Measurements from ENCODE around the gene NDC1.

The NDC1 gene

GRCh38 chr1:53804181-53804580 is 33.9 kb downstream of the NDC1 start:
- H3K4me3 ChIP-seq (ENCODE audit: low read length): no peak overlapping the region
- no peak for DNase-seq (ENCODE audit: low read depth, low spot score)
- peaks cover 2% of the 10 kb centered on the region; the same call in 1 of the 2 replicates for H3K36me3 ChIP-seq (ENCODE audit: control insufficient read depth, insufficient read depth, low read length)
- no CpG with 5 or more reads among the region's 7 CpGs for WGBS (ENCODE audit: insufficient coverage, insufficient read length)
- H3K4me1 ChIP-seq (ENCODE audit: control insufficient read depth, insufficient read depth, low read length): no peaks in the 10 kb centered on the region
- H3K27ac ChIP-seq (ENCODE audit: low read length): no peak overlapping the region
- no peaks in the 10 kb centered on the region for H3K9me3 ChIP-seq (ENCODE audit: control insufficient read depth, insufficient read depth, low read length)
- H3K27me3 ChIP-seq (ENCODE audit: control insufficient read depth, insufficient read depth, low read length): no peaks in the 10 kb centered on the region

- Histone ChIP-seq H3K27ac (ENCODE audit: low read length) (no peak overlapping the region), H3K4me1 (ENCODE audit: control insufficient read depth, insufficient read depth, low read length) (no peaks in the 10 kb centered on the region), H3K36me3 (ENCODE audit: control insufficient read depth, insufficient read depth, low read length) (peaks cover 4% of the 10 kb centered on the region; the same call in 1 of the 2 replicates), H3K9me3 (ENCODE audit: control insufficient read depth, insufficient read depth, low read length) (no peaks in the 10 kb centered on the region), H3K27me3 (ENCODE audit: control insufficient read depth, insufficient read depth, low read length) (no peaks in the 10 kb centered on the region), H3K4me3 (ENCODE audit: low read length) (no peak overlapping the region)
- no peak for DNase-seq (ENCODE audit: low read depth, low spot score)
- WGBS (ENCODE audit: insufficient coverage, insufficient read length): no CpG with 5 or more reads among the region's 1 CpG
Observed at GRCh38 chr1:53800621-53801020, 37.5 kb downstream of the NDC1 start.

GRCh38 chr1:53799141-53799540 is 39.0 kb downstream of the NDC1 start:
- Histone ChIP-seq H3K36me3 (ENCODE audit: control insufficient read depth, insufficient read depth, low read length) (peaks cover 8% of the 10 kb centered on the region; the same call in 1 of the 2 replicates), H3K9me3 (ENCODE audit: control insufficient read depth, insufficient read depth, low read length) (no peaks in the 10 kb centered on the region), H3K27me3 (ENCODE audit: control insufficient read depth, insufficient read depth, low read length) (no peaks in the 10 kb centered on the region), H3K27ac (ENCODE audit: low read length) (no peak overlapping the region), H3K4me1 (ENCODE audit: control insufficient read depth, insufficient read depth, low read length) (no peaks in the 10 kb centered on the region), H3K4me3 (ENCODE audit: low read length) (no peak overlapping the region)
- no CpG with 5 or more reads among the region's 1 CpG for WGBS (ENCODE audit: insufficient coverage, insufficient read length)
- no peak for DNase-seq (ENCODE audit: low read depth, low spot score)

DNA sequence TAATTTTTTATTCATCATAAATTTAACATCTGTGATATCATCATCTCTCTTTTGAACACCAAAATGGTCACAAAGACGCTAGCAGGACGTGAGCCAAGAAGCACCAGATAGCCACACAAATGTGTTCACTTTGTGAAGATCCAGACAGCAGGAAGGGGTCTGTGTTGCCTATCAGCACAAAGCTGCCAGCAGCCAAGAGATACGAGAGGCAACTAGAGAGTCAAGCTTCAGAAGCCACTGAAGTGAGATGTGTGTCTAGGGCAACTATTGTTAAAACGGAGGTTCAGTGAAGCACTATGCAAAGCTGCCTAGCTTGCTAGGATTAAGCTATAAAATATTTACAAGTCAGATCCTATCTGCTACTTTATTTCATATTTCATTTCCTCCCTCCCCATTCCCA is 45.3 kb downstream of the NDC1 start:
- Histone ChIP-seq H3K9me3 (ENCODE audit: control insufficient read depth, insufficient read depth, low read length) (no peaks in the 10 kb centered on the region), H3K36me3 (ENCODE audit: control insufficient read depth, insufficient read depth, low read length) (peaks cover 6% of the 10 kb centered on the region; the same call in 1 of the 2 replicates)
- whole genome bisulfite sequencing (ENCODE audit: insufficient coverage, insufficient read length): no CpG with 5 or more reads among the region's 4 CpGs

GRCh38 chr1:53787655-53788054 is 50.4 kb downstream of the NDC1 start:
- no peaks in the 10 kb centered on the region for H3K27me3 ChIP-seq (ENCODE audit: control insufficient read depth, insufficient read depth, low read length)
- DNase-seq (ENCODE audit: low read depth, low spot score): no peak
- no peak overlapping the region for H3K27ac ChIP-seq (ENCODE audit: low read length)
- H3K9me3 ChIP-seq (ENCODE audit: control insufficient read depth, insufficient read depth, low read length): no peaks in the 10 kb centered on the region
- 100% methylated on average over 1 of the region's 3 CpGs for WGBS (ENCODE audit: insufficient coverage, insufficient read length)
- H3K36me3 ChIP-seq (ENCODE audit: control insufficient read depth, insufficient read depth, low read length): peaks cover 6% of the 10 kb centered on the region; the same call in 1 of the 2 replicates
- no peak overlapping the region for H3K4me3 ChIP-seq (ENCODE audit: low read length)
- H3K4me1 ChIP-seq (ENCODE audit: control insufficient read depth, insufficient read depth, low read length): no peaks in the 10 kb centered on the region

More for the DNA sequence above, 45.3 kb downstream of the NDC1 start:
- Histone ChIP-seq H3K4me3 (ENCODE audit: low read length) (no peak overlapping the region), H3K27me3 (ENCODE audit: control insufficient read depth, insufficient read depth, low read length) (no peaks in the 10 kb centered on the region), H3K4me1 (ENCODE audit: control insufficient read depth, insufficient read depth, low read length) (no peaks in the 10 kb centered on the region), H3K27ac (ENCODE audit: low read length) (no peak overlapping the region)
- DNase-seq (ENCODE audit: low read depth, low spot score): no peak

DNA sequence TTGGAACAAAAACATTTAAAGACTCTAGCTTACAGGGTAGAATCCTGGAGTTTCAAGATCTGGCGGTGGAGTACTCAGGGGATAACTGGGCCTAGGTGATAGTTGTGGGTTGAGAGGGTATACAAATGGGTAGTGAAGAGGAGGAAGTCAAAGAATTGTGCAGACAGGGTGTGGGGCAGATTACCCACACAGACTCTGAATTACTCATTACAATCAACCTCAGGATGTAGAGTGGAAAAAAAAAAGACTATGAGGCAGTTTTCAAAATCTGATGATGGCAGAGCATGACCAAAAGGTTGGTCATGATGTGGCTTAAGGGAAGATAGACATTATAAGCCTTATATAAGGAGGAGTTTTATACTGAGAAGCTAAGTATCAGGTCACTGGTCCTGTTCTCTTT is 55.0 kb downstream of the NDC1 start:
- H3K4me1 ChIP-seq (ENCODE audit: control insufficient read depth, insufficient read depth, low read length): no peaks in the 10 kb centered on the region
- WGBS (ENCODE audit: insufficient coverage, insufficient read length): no CpG with 5 or more reads among the region's 1 CpG
- DNase-seq (ENCODE audit: low read depth, low spot score): no peak
- H3K36me3 ChIP-seq (ENCODE audit: control insufficient read depth, insufficient read depth, low read length): peaks cover 9% of the 10 kb centered on the region; the same call in 1 of the 2 replicates
- H3K4me3 ChIP-seq (ENCODE audit: low read length): no peak overlapping the region
- H3K27ac ChIP-seq (ENCODE audit: low read length): no peak overlapping the region
- no peaks in the 10 kb centered on the region for H3K27me3 ChIP-seq (ENCODE audit: control insufficient read depth, insufficient read depth, low read length)
- H3K9me3 ChIP-seq (ENCODE audit: control insufficient read depth, insufficient read depth, low read length): no peaks in the 10 kb centered on the region

- no peaks in the 10 kb centered on the region for H3K9me3 ChIP-seq (ENCODE audit: control insufficient read depth, insufficient read depth, low read length)
- no peak overlapping the region for H3K27ac ChIP-seq (ENCODE audit: low read length)
- no peak for DNase-seq (ENCODE audit: low read depth, low spot score)
- H3K4me3 ChIP-seq (ENCODE audit: low read length): no peak overlapping the region
- H3K4me1 ChIP-seq (ENCODE audit: control insufficient read depth, insufficient read depth, low read length): no peaks in the 10 kb centered on the region
- WGBS (ENCODE audit: insufficient coverage, insufficient read length): no CpG with 5 or more reads among the region's 3 CpGs
- peaks cover 4% of the 10 kb centered on the region; the same call in 1 of the 2 replicates for H3K36me3 ChIP-seq (ENCODE audit: control insufficient read depth, insufficient read depth, low read length)
- no peaks in the 10 kb centered on the region for H3K27me3 ChIP-seq (ENCODE audit: control insufficient read depth, insufficient read depth, low read length)
Observed at GRCh38 chr1:53781654-53782053, 56.4 kb downstream of the NDC1 start.

DNA sequence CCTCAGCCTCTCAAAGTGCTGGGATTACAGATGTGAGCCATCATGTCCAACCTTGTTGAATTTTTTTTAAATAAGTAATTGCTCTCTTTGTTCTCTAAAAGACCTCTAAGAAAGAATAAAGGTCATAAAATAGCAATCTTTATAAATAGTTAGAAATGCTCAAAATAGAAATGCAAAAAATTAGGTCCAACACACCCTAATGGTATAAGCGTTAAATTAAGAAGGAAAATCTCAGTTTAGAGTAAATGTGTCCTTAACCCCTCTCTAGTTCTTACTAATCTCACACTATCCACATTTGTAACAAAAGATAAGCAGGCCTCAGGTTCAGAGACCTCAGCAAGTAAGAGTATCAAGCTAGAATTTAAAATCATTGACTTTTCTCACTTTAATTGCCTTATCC is 60.8 kb downstream of the NDC1 start:
- Histone ChIP-seq H3K9me3 (ENCODE audit: control insufficient read depth, insufficient read depth, low read length) (no peaks in the 10 kb centered on the region), H3K27me3 (ENCODE audit: control insufficient read depth, insufficient read depth, low read length) (no peaks in the 10 kb centered on the region), H3K4me1 (ENCODE audit: control insufficient read depth, insufficient read depth, low read length) (no peaks in the 10 kb centered on the region), H3K27ac (ENCODE audit: low read length) (no peak overlapping the region), H3K4me3 (ENCODE audit: low read length) (no peak overlapping the region), H3K36me3 (ENCODE audit: control insufficient read depth, insufficient read depth, low read length) (peaks cover 4% of the 10 kb centered on the region; the same call in 1 of the 2 replicates)
- DNase-seq (ENCODE audit: low read depth, low spot score): no peak
- WGBS (ENCODE audit: insufficient coverage, insufficient read length): no CpG with 5 or more reads among the region's 1 CpG

GRCh38 chr1:53771648-53772047 is 66.4 kb downstream of the NDC1 start:
- Histone ChIP-seq H3K9me3 (ENCODE audit: control insufficient read depth, insufficient read depth, low read length) (no peaks in the 10 kb centered on the region), H3K4me1 (ENCODE audit: control insufficient read depth, insufficient read depth, low read length) (no peaks in the 10 kb centered on the region), H3K27ac (ENCODE audit: low read length) (no peak overlapping the region), H3K4me3 (ENCODE audit: low read length) (no peak overlapping the region), H3K27me3 (ENCODE audit: control insufficient read depth, insufficient read depth, low read length) (no peaks in the 10 kb centered on the region), H3K36me3 (ENCODE audit: control insufficient read depth, insufficient read depth, low read length) (peaks cover 8% of the 10 kb centered on the region; the same call in 1 of the 2 replicates)
- DNase-seq (ENCODE audit: low read depth, low spot score): no peak
- no CpG with 5 or more reads among the region's 2 CpGs for WGBS (ENCODE audit: insufficient coverage, insufficient read length)

- no peak for DNase-seq (ENCODE audit: low read depth, low spot score)
Observed at GRCh38 chr1:53769780-53770179, 68.3 kb downstream of the NDC1 start.

DNA sequence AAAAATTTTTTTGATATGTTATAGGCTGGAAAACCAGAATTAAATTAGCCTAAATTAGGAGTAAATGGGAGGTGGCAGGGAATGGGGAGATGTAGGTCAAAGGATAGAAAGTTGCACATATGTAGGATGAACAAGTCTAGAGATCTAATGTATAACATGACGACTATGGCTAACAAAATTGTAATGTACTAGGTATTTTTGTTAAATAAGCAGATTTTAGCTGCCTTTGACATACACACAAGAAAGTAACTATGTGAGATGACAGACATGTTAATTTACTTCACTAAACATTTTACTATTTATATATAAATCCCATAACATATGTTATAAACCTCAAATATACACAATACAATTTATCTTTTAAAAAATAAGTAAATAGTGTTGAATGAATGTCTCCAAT is 68.9 kb downstream of the NDC1 start:
- no CpG with 5 or more reads among the region's 1 CpG for WGBS (ENCODE audit: insufficient coverage, insufficient read length)
- no peak for DNase-seq (ENCODE audit: low read depth, low spot score)
- Histone ChIP-seq H3K4me3 (ENCODE audit: low read length) (no peak overlapping the region), H3K27ac (ENCODE audit: low read length) (no peak overlapping the region), H3K36me3 (ENCODE audit: control insufficient read depth, insufficient read depth, low read length) (peaks cover 8% of the 10 kb centered on the region; the same call in 1 of the 2 replicates), H3K4me1 (ENCODE audit: control insufficient read depth, insufficient read depth, low read length) (no peaks in the 10 kb centered on the region), H3K27me3 (ENCODE audit: control insufficient read depth, insufficient read depth, low read length) (no peaks in the 10 kb centered on the region), H3K9me3 (ENCODE audit: control insufficient read depth, insufficient read depth, low read length) (no peaks in the 10 kb centered on the region)

More at GRCh38 chr1:53769780-53770179, 68.3 kb downstream of the NDC1 start:
- H3K9me3 ChIP-seq (ENCODE audit: control insufficient read depth, insufficient read depth, low read length): no peaks in the 10 kb centered on the region
- no peak overlapping the region for H3K4me3 ChIP-seq (ENCODE audit: low read length)
- H3K4me1 ChIP-seq (ENCODE audit: control insufficient read depth, insufficient read depth, low read length): no peaks in the 10 kb centered on the region
- no CpG with 5 or more reads among the region's 1 CpG for WGBS (ENCODE audit: insufficient coverage, insufficient read length)
- peaks cover 8% of the 10 kb centered on the region; the same call in 1 of the 2 replicates for H3K36me3 ChIP-seq (ENCODE audit: control insufficient read depth, insufficient read depth, low read length)
- no peak overlapping the region for H3K27ac ChIP-seq (ENCODE audit: low read length)
- H3K27me3 ChIP-seq (ENCODE audit: control insufficient read depth, insufficient read depth, low read length): no peaks in the 10 kb centered on the region

Measured in iPS DF 6.9 (cell line).